GM18520 (cell line): ENCODE results near the gene JAKMIP2.
"Not testable (repeated sequence)": the region's sequence is repeated elsewhere in the genome, so short reads cannot be mapped to it uniquely, and the experiment has no call there.

ENCODE experiments used
- ATAC-seq: cut with Tn5 transposase; IDR thresholded peaks from one replicate; pipeline ENCODE4 v1.9.1; 2021; ENCODE audit not compliant: unreplicated experiment

The JAKMIP2 gene

GRCh38 chr5:147782110-147783028 is at the start of gene JAKMIP2:
Gene JAKMIP2 (minus strand): TSS chr5:147782728. CDS start chr5:147671806, 110,922 bp downstream.
- no peak for ATAC-seq

GRCh38 chr5:147831465-147831864 is 48.9 kb upstream of the JAKMIP2 start, which contains the start of gene SPINK1:
Gene SPINK1 (minus strand): TSS chr5:147831671. CDS start chr5:147831577, 94 bp downstream.
- ATAC-seq, result no peak

DNA sequence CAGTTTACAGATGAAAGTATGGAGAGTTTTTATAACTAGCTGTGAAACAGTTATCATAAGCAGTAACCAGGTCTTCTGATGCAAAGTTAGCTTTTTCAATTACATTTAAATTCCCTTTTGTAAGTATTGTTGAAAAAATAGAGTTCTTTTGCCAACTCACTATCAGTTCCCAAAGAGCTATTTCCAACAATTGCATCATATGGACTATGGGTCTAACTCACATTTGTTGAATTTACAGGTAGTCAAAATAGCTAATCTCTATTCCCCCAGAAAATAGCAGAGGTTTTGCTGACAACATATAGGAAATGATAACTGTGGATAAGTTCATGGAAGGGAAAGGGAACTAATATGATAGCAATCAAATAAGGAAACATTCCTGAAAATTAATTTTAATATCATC is 47.5 kb upstream of the JAKMIP2 start:
- no peak for ATAC-seq

DNA sequence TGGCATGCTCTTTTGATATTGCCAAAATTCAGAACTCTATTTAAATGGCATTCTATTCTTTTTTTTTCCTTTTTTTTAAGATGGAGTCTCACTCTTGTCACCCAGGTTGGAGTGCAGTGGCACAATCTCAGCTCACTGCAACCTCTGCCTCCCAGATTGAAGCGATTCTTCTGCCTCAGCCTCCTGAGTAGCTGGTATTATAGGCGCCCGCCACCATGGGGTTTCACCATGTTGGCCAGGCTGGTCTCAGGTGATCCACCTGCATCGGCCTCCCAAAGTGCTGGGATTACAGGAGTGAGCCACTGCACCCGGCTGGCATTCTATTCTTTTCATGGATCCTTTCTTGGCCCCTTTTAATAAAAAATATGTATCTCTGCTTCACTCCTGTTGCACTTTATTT is 44.5 kb upstream of the JAKMIP2 start:
- not testable (repeated sequence) for ATAC-seq

- ATAC-seq, result no peak
Observed at GRCh38 chr5:147826361-147826760, 43.8 kb upstream of the JAKMIP2 start.

- peak; percentile 82 for ATAC-seq
Observed at GRCh38 chr5:147822686-147823491, 40.4 kb upstream of the JAKMIP2 start.

- ATAC-seq, result not testable (repeated sequence)
Observed at GRCh38 chr5:147822222-147822621, 39.7 kb upstream of the JAKMIP2 start.

GRCh38 chr5:147821766-147822165 is 39.2 kb upstream of the JAKMIP2 start:
- no peak for ATAC-seq

- ATAC-seq, result no peak
Observed at GRCh38 chr5:147819261-147819770, 36.8 kb upstream of the JAKMIP2 start.

DNA sequence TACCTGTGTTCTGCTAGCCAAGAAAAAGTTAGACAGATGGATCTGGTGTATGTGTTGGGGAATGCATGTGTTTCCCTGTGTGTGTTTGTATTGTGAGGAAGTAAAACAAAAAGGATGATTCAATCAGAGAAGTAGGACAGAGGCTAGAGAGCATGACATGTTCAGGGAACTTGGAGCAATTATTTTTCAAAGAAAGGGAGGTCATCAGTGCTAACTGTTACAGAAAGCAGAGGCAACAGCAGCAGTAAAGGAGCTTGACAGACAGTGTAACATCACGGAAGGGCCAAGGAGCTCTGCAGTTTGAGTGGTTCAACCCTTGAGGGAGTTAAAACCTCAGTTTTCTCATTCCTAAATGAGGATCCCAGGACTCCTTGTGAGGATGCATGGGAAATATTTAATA is 35.8 kb upstream of the JAKMIP2 start:
- ATAC-seq, result no peak

DNA sequence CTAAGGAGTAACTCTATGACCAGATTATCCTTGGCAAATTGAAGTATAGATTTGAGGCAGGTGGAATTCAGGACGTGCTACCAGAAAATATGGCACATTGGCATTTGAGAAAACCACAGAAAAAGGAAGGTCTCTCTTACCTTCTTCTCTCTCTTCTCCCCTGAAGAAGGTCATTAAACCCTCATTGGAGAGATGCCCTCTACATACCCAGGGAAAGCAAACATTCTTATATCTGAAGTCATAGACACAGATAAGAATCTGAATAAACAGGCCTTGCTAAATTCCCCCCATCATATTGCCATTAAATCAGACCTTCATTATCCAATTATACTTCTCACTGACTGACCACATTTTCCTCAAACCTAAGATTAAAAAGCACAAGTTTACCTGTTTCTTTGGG is 31.2 kb upstream of the JAKMIP2 start:
- no peak for ATAC-seq

- ATAC-seq, result no peak
Observed at GRCh38 chr5:147809830-147810666, 27.5 kb upstream of the JAKMIP2 start.

- peak; percentile 84 for ATAC-seq
Observed at GRCh38 chr5:147805030-147805454, 22.5 kb upstream of the JAKMIP2 start.

DNA sequence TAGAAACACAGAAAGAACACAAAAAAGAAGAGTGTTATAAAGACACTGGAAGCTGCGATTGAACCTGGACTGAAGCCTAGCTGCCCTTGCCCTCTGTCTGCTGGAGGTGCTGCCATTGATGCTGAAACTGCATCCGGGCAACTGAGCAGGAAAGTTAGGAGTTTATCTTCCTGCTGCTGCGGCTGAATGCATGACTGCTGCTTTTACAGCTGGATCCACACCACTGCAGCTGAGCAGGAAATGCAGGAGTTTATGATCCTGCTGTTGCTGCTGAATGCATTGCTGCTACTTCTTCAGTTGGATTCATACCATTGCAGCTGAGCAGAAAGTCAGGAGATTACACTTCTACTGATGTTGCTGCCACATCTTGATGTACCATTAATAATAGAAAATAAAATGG is 21.8 kb upstream of the JAKMIP2 start:
- no peak for ATAC-seq

GRCh38 chr5:147803926-147804325 is 21.4 kb upstream of the JAKMIP2 start:
- no peak for ATAC-seq

DNA sequence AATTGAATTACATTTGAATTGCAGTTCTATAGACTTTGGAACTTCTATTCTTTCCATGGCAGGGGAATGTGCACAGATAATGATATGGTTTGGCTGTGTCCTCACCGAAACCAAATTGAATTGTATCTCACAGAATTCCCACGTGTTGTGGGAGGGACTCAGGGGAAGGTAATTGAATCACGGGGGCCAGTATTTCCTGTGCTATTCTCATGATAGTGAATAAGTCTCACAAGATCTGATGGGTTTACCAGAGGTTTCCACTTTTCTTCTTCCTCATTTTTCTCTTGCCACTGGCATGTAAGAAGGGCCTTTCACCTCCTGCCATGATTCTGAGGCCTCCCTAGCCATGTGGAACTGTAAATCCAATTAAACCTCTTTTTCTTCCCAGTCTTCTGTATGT is 20.6 kb upstream of the JAKMIP2 start:
- not testable (repeated sequence) for ATAC-seq

DNA sequence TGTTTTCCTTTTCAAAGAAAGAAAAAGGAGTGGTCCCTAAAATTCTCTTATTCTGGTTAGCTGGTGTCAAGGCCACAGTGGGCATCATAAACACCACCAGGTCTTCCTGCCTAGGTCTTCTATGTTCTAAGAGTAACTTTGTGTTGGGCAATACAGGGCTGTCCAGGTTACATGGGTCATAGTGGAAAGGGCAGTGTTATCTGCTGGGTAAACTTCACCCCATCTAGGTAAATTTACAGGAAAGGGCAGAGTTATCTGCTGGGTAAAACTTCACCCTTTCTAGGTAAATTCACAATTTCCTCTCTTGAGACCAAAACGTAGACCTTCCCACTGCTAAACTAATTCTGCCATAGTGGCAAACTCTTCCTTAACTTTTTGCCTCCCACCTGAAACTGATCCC is 18.9 kb upstream of the JAKMIP2 start:
- ATAC-seq, result no peak

- ATAC-seq, result no peak
Observed at GRCh38 chr5:147800491-147800890, 18.0 kb upstream of the JAKMIP2 start.

- ATAC-seq, result no peak
Observed at GRCh38 chr5:147796556-147797308, 14.2 kb upstream of the JAKMIP2 start.

GRCh38 chr5:147791181-147791580 is 8.7 kb upstream of the JAKMIP2 start:
- no peak for ATAC-seq
